CD4-positive, alpha-beta T cell treated with Interleukin-4 for 4 hours (primary cell): Measurements from ENCODE around the gene ALLC.
A peak's percentile ranks its signal among the peaks of the same experiment; 100 is the strongest.
"Not testable (repeated sequence)": the region's sequence is repeated elsewhere in the genome, so short reads cannot be mapped to it uniquely, and the experiment has no call there.

Experiments
- DNase-seq: peaks from one replicate; pipeline ENCODE4 v3.0.0-alpha.2; 2020

ALLC gene

DNA sequence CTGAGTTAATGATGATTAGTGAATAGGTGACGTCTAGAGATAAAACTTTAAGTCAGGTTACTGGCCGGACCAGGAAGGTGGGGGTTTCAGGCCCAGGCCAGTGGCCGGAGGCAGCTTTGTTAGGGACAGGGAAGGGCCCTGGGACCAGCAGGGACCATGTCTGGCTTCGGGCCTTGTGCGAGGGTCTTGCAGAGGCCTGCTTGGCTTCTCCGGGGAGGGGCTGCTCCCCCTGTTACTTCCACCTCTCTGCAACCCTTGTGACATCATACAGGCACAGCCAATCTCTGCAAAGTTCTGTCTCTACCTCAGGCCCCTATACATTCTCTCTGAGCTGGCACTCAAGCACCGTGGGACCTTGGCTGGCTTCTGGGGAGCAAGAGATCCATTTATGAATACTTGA is at the start of gene ALLC:
Gene ALLC (plus strand): TSS at position 320 of the 400 bp plus-strand sequence. CDS start 12,958 bp downstream, outside the sequence.
- DNase-seq, result no peak

- no peak for DNase-seq
Measured at GRCh38 chr2:3608373-3609278, 49.4 kb upstream of the ALLC start.

DNA sequence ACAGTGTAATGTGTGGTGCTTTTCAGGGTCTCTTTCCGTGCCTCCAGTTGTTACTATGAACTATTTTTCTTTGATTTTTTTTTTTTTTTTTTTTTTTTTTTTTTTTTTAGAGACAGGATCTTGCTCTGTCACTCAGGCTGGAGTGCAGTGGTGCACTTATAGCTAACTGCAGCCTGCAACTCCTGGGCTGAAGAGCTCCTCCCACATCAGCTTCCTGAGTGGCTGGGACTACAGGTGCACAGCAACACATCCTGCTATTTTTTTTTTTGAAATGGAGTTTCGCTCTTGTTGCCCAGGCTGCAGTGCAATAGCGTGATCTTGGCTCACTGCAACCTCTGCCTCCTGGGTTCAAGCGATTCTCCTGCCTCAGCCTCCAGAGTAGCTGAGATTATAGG is 48.7 kb upstream of the ALLC start:
- peak; percentile 25 for DNase-seq

- no peak for DNase-seq
Measured at GRCh38 chr2:3610415-3610814, 47.6 kb upstream of the ALLC start.

GRCh38 chr2:3610881-3611505 is 47.0 kb upstream of the ALLC start:
- DNase-seq, result no peak

GRCh38 chr2:3611589-3611988 is 46.4 kb upstream of the ALLC start:
- DNase-seq, result no peak

GRCh38 chr2:3612639-3613523 is 45.1 kb upstream of the ALLC start:
- DNase-seq, result no peak

DNA sequence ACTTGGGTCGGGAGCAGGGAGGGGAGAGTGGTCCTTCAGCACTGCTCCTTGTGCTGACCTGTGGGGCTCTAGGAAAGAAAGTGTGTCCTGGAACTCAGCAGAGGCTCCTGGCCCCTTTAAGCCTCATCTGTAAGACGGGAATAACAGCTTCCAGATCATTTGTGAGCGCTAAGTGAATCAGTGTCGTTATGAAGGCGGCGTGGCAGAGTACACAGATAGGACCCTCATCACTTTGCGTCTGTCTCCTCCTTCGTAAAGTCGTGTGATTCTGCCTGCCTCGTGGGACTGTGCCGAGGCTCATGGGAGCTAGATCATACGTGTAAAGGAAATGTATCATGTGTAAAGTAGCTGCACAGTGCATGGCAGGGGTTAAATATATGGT is 44.5 kb upstream of the ALLC start:
- no peak for DNase-seq

DNA sequence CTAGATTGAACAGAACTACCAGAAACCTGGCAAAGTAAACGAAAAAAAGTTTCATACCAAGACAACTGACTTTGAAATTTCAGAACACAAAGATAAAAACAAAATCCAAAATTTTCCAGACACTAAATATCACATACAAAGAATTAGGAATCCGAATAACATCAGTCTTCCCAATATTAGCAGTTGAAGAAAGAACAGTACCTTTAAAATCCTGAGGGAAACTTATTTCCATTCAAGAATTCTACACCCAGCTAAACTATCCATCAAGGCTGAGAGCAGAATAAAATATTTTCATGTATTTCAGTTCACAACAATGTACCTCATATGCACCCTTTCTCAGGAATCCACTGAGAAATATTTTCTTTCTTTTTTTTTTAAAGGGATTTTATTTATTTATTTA is 43.3 kb upstream of the ALLC start:
- DNase-seq, result not testable (repeated sequence)

- DNase-seq, result not testable (repeated sequence)
Measured at GRCh38 chr2:3615541-3616200, 42.3 kb upstream of the ALLC start.

- not testable (repeated sequence) for DNase-seq
Measured at GRCh38 chr2:3616435-3617197, 41.4 kb upstream of the ALLC start.

DNA sequence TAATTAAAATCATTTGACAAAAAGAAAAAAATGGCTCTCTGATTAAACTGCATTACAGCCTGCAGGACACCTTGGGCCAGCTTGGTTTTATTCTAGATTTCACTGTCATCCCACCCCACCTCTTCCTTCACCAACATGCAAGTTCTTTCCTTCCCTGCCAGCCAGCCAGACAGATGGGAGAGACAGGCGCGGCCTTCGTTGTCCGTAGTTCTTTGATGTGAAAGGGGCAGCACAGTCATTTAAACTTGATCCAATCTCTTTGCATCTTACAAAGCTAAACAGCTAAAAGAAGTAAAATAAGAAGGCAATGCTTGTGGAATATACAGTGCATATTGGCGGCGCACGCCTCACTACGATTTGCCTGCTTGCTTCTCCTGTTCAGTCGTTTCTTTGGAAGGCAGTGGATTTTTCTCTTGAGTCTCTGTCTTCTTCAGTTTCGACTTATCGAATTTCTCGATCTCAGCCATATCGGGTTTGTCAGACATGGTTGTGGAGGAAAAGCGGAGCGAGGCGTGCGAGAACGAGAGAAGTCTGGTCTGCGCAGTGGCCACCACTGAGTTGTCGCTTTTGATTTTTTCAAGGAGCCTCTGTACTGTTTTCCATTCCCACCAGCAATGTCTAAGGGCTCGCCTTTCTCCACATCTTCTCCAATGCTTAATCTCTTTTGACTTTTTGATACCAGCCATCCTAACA is 40.7 kb upstream of the ALLC start:
- DNase-seq, result no peak

- DNase-seq, result no peak
Measured at GRCh38 chr2:3618367-3618766, 39.6 kb upstream of the ALLC start.

- DNase-seq, result no peak
Measured at GRCh38 chr2:3619033-3619432, 39.0 kb upstream of the ALLC start.

GRCh38 chr2:3619661-3620060 is 38.3 kb upstream of the ALLC start:
- not testable (repeated sequence) for DNase-seq

GRCh38 chr2:3620834-3621233 is 37.2 kb upstream of the ALLC start:
- DNase-seq, result no peak

- no peak for DNase-seq
Measured at GRCh38 chr2:3622967-3623366, 35.0 kb upstream of the ALLC start.

GRCh38 chr2:3624059-3624794 is 33.8 kb upstream of the ALLC start:
- DNase-seq, result no peak

- DNase-seq, result no peak
Measured at GRCh38 chr2:3625186-3625585, 32.8 kb upstream of the ALLC start.

- no peak for DNase-seq
Measured at GRCh38 chr2:3626118-3626811, 31.7 kb upstream of the ALLC start.
